NCI-H1694 treated with DMSO at 0.1 percent for 48 hours (cell line): Measurements from ENCODE around the gene GAD1.

Experiments used
- DNase-seq: peaks from one replicate; lab custom pipeline; 2025; lab: John Stamatoyannopoulos, UW

GAD1 gene

DNA sequence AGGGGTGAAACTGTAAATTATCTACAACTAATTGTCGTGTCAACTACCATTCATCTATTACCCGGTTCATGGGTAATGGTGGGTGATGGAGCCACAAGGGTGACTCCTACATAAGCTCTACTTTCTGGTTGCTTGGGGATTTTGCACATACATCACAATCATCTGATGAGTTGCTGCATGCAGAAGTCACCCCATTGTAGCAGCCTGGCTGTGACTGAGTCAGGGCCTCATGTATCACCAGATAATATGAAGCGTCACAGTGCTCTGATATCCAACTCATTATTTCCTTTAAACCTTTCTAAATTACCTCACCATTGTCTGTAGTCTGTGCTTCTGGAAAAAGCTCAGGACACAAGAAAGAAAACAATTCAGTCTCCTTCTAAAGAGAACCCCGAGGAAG lies 79.9 kb downstream of the GAD1 start:
- DNase-seq = no peak

DNA sequence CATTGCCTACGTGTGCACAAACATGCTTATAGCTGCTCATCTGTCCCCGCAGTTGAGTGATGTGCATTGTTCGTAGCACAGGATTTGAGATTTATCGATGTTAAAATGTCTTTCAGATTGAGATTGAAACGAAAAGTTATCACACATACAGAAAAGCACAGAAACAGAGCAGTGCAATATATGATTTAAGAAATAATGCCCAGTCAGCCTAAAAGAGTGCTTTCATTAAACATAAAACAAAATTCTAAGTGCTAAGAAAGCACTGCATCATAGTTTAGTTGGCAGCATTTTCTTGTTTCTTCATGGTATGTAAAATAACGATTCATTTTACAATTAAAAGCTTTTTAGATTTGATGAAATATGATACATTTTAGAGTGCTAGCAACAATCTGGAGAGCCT lies 80.4 kb downstream of the GAD1 start:
- no peak for DNase-seq

DNA sequence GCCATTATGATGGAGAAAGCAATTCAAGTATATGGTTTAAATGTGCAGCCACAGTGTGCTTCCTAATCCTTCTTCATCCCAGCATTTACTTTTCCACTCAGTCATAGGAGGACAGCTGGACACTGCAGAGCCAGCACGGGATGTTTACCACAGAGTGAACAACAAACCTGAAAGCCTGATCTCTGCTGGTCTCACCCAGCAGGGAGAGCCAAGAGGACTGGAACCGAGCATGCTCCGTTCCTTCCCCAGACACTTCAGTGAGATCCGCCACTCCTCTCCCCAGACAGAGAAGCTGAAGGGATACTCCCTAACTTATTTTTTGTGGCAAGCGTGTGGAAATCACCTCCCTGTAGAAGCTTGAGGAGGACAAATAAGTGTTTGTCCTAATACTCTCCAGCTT lies 89.2 kb downstream of the GAD1 start:
- DNase-seq = no peak
